ENCODE results near the gene CALN1.
"Not testable (repeated sequence)": the region's sequence is repeated elsewhere in the genome, so short reads cannot be mapped to it uniquely, and the experiment has no call there.

- not testable (repeated sequence) for TF ChIP-seq CTCF (IDR thresholded peaks at IDR 0.05); TCF7L2 (IDR thresholded peaks at IDR 0.05; ENCODE audit: low read depth, low read length); REST (IDR thresholded peaks at IDR 0.05; ENCODE audit: insufficient read depth in 1 of 2, low read depth in 2 of 2, low read length in 1 of 2); POLR2AphosphoS5 (IDR thresholded peaks at IDR 0.05; ENCODE audit: low read depth, low read length); SIN3A (IDR thresholded peaks at IDR 0.05; ENCODE audit: borderline replicate concordance, insufficient read depth, low read depth, low read length)
These were observed 589.7 kb downstream of the CALN1 start for GRCh38 chr7:71822406-71822805.

All from Panc1 (cell line).